Measurements from ENCODE around the gene LRRC73. TPM values are rescaled to one million over a fixed set of nuclear protein-coding genes. Genes with fewer than 3 reads are reported as not detected.
"Not testable (repeated sequence)": the region's sequence is repeated elsewhere in the genome, so short reads cannot be mapped to it uniquely, and the experiment has no call there.

LRRC73 gene
- total RNA-seq, 4 donors from 2014 or later = 1.2 to 1.5 TPM; not detected in 2

DNA sequence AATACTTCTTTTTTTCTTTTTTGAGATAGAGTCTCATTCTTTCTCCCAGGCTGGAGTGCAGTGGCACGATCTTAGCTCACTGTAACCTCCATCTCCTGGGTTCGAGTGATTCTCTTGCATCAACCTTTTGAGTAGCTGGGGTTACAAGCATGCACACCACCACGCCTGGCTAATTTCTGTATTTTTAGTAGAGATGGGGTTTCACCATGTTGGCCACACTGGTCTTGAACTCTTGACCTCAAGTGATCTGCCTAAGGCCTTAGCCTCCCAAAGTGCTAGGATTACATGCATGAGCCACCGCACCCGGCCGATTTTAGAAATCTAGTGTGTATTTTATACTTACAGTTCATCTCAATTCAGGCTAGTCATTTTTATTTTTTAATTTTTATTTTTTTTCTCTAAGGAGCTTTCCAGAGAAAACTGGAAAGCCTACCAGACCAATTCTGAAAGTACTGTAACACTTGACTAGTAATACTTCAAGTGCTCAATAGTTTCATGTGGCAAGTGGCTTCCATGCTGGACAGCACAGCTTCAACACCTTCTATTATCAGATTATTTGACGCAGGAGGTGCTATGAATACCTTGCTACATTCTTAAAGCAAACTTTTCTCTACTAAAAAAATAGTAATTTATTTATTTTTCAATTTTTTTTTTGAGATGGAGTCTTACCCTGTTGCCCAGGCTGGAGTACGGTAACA, 31.8 kb upstream of the LRRC73 start:
- Histone ChIP-seq H3K9me3 (no peaks in the 10 kb centered on the region), H3K27ac (no peak overlapping the region), H3K4me3 (no peak overlapping the region), H3K27me3 (no peaks in the 10 kb centered on the region), H3K4me1 (no peaks in the 10 kb centered on the region), H3K36me3 (no peaks in the 10 kb centered on the region)
- no peak for DNase-seq
- TF ChIP-seq, protein P1, sequence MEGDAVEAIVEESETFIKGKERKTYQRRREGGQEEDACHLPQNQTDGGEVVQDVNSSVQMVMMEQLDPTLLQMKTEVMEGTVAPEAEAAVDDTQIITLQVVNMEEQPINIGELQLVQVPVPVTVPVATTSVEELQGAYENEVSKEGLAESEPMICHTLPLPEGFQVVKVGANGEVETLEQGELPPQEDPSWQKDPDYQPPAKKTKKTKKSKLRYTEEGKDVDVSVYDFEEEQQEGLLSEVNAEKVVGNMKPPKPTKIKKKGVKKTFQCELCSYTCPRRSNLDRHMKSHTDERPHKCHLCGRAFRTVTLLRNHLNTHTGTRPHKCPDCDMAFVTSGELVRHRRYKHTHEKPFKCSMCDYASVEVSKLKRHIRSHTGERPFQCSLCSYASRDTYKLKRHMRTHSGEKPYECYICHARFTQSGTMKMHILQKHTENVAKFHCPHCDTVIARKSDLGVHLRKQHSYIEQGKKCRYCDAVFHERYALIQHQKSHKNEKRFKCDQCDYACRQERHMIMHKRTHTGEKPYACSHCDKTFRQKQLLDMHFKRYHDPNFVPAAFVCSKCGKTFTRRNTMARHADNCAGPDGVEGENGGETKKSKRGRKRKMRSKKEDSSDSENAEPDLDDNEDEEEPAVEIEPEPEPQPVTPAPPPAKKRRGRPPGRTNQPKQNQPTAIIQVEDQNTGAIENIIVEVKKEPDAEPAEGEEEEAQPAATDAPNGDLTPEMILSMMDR (IDR thresholded peaks at IDR 0.05) = no peak
- no peak for TF ChIP-seq POLR2A (IDR thresholded peaks at IDR 0.05)
- intact Hi-C loops (cut with DNase I; ENCODE audit: low total_unique reads) = no loop called here

DNA sequence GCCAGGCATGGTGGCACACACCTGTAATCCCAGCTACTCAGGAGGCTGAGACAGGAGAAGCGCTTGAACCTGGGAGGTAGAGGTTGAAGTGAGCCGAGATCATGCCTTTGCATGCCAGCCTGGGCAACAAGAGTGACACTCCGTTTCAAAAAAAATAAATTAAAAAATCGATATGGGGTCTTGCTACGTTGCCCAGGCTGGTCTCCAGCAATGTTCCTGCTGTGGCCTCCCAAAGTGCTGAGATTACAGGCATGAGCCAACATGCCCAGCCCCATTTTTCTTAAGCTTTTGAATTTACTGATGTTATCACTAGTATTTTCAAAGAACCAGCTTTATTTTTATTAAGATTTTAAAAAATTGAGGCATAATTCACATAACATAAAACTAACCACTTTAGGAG, 30.4 kb upstream of the LRRC73 start:
- H3K9me3 ChIP-seq = no peaks in the 10 kb centered on the region
- DNase-seq = no peak
- no peaks in the 10 kb centered on the region for H3K36me3 ChIP-seq
- TF ChIP-seq POLR2A (IDR thresholded peaks at IDR 0.05) = no peak
- TF ChIP-seq, protein P1 (IDR thresholded peaks at IDR 0.05) = no peak
- H3K4me3 ChIP-seq = no peak overlapping the region
- H3K4me1 ChIP-seq = no peaks in the 10 kb centered on the region
- intact Hi-C loops (cut with DNase I; ENCODE audit: low total_unique reads) = no loop called here
- no peaks in the 10 kb centered on the region for H3K27me3 ChIP-seq
- no peak overlapping the region for H3K27ac ChIP-seq

DNA sequence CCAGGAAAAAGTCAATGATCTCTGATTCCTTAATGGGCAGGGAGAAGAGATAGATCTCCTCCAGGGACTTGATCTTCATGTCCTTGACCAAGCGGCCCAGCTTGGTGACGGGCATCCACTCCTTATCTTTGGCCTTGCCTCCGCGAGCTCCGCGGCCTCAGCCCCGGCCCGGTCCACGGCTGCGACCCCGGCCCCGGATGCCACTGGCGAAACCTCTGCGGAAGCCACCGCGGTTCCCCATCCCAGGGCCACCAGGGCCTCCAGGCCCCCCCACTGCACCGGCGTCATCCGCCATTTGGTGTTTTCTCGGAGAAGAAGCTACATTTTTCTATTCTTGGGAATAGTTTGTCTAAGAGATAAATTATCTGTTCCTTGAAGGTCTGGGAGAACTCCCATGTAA, 29.3 kb upstream of the LRRC73 start:
- intact Hi-C loops (cut with DNase I; ENCODE audit: low total_unique reads); H3K27me3 ChIP-seq; H3K4me3 ChIP-seq; H3K27ac ChIP-seq; H3K36me3 ChIP-seq; DNase-seq; H3K9me3 ChIP-seq; H3K4me1 ChIP-seq: not testable (repeated sequence)

DNA sequence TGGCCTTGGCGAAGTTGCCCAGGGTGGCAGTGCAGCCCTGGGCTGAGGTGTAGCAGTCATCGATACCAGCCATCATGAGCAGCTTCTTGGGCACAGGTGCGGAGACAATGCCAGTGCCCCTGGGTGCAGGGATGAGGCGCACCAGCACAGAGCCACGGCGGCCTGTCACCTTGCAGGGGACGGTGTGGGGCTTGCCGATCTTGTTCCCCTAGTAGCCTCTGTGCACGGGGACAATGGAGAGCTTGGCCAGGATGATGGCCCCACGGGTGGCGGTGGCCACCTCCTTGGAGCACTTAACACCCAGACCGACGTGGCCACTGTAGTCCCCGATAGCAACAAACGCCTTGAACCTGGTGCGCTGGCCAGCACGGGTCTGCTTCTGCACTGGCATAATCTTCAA, 28.8 kb upstream of the LRRC73 start:
- H3K27ac ChIP-seq; H3K36me3 ChIP-seq; intact Hi-C loops (cut with DNase I; ENCODE audit: low total_unique reads): not testable (repeated sequence)

DNA sequence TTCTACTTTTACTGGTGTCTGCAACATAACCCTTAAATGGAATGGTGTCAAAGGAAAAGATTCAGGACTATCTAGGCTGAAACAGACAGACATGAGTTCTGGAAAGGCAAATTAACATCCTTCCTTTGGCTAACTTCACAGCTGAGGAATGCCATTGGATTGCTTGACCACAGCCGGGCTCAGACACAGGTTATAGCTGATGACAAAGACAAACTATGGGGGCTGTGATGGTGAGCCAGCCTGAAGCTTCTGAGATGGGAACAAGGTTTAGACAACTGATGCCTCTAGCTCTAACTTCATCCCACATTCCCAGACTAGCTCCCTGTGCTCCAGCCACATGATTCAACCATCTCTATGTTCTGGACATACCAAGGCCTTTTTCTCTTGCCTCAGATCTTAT, 22.1 kb upstream of the LRRC73 start:
- intact Hi-C loops (cut with DNase I; ENCODE audit: low total_unique reads) = no loop called here
- Histone ChIP-seq H3K9me3 (no peaks in the 10 kb centered on the region), H3K4me1 (no peaks in the 10 kb centered on the region), H3K27ac (no peak overlapping the region), H3K27me3 (no peaks in the 10 kb centered on the region), H3K36me3 (no peaks in the 10 kb centered on the region), H3K4me3 (no peak overlapping the region)
- no peak for DNase-seq
- no peak for TF ChIP-seq POLR2A (IDR thresholded peaks at IDR 0.05)
- TF ChIP-seq, protein P1 (IDR thresholded peaks at IDR 0.05) = no peak

More for the DNA sequence above, 28.8 kb upstream of the LRRC73 start:
- not testable (repeated sequence) for DNase-seq, H3K27me3 ChIP-seq, H3K4me3 ChIP-seq, H3K4me1 ChIP-seq, H3K9me3 ChIP-seq

DNA sequence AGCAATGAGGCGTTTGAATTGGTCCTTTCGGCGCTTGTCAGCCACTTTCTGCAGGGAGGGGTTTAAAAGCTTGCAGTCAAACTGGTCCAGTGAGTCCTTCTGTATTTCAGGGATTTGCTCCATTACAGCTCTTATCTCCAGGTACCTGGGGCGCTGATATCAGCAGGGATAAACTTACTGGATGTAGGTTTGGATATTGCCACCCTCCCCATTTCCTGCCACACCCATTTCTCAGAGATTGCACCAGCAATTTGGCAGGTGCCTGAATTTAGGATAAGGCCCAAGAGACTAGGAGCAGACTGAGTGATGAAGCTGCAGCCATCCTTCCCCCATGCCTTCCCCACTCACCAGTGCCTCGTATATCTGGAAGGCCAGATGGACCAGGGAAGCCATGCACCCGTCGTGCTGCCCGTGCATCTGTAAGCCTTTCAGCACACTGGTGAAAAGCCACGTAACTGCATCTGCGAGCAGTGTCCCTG, 14.4 kb upstream of the LRRC73 start:
- TF ChIP-seq, protein P1 (IDR thresholded peaks at IDR 0.05) = no peak
- TF ChIP-seq POLR2A (IDR thresholded peaks at IDR 0.05) = no peak
- H3K4me3 ChIP-seq = no peak overlapping the region
- H3K27ac ChIP-seq = no peak overlapping the region
- no peak for DNase-seq
- H3K9me3 ChIP-seq = no peaks in the 10 kb centered on the region
- H3K36me3 ChIP-seq = no peaks in the 10 kb centered on the region
- H3K4me1 ChIP-seq = no peaks in the 10 kb centered on the region
- H3K27me3 ChIP-seq = no peaks in the 10 kb centered on the region
- intact Hi-C loops (cut with DNase I; ENCODE audit: low total_unique reads) = no loop called here

Measured in uterus (tissue), 4 donors.